Trophoblast cell (in vitro differentiated cells and primary cell): Measurements from ENCODE around the gene MRPL9.

ENCODE experiments used
- DNase-seq, 2 donors: peaks; one replicate each; pipeline ENCODE4 v3.0.0-alpha.2; 2016
- H2AFZ ChIP-seq: 2 replicates; pipeline ENCODE4 v1.6.1; 2013; ENCODE audit warnings: low read length, moderate library complexity, mild to moderate bottlenecking; ENCODE audit not compliant: insufficient read depth, poor library complexity
- H2AK5ac ChIP-seq: 2 replicates; pipeline ENCODE4 v1.6.1; 2013; ENCODE audit warnings: mild to moderate bottlenecking, low read length
- H2BK120ac ChIP-seq: 2 replicates; pipeline ENCODE4 v1.6.1; 2013; ENCODE audit warnings: low read length, mild to moderate bottlenecking, moderate library complexity; ENCODE audit not compliant: insufficient read depth, poor library complexity
- H2BK12ac ChIP-seq: 2 replicates; pipeline ENCODE4 v1.6.1; 2013; ENCODE audit warnings: mild to moderate bottlenecking, low read length, moderate library complexity
- H2BK5ac ChIP-seq: 2 replicates; pipeline ENCODE4 v1.6.1; 2013; ENCODE audit warnings: low read length, low read depth, moderate library complexity, mild to moderate bottlenecking; ENCODE audit not compliant: poor library complexity
- H3K14ac ChIP-seq: 2 replicates; pipeline ENCODE4 v1.6.1; 2013; ENCODE audit warnings: mild to moderate bottlenecking, low read length
- H3K18ac ChIP-seq: 2 replicates; pipeline ENCODE4 v1.6.1; 2013; ENCODE audit warnings: mild to moderate bottlenecking, low read length
- H3K23ac ChIP-seq: 2 replicates; pipeline ENCODE4 v1.6.1; 2013; ENCODE audit warnings: low read length
- H3K27ac ChIP-seq: 2 replicates; pipeline ENCODE4 v1.5.1; 2013; ENCODE audit warnings: low read depth, mild to moderate bottlenecking, inconsistent platforms, low read length, moderate library complexity
- H3K27me3 ChIP-seq: 2 replicates; pipeline ENCODE4 v1.6.1; 2013; ENCODE audit warnings: inconsistent platforms, mild to moderate bottlenecking, low read length, moderate library complexity; ENCODE audit not compliant: insufficient read depth
- H3K36me3 ChIP-seq, 2 experiments: 1 replicate in 1 of 2; 2 replicates in 1 of 2; pipeline ENCODE4 v1.6.1; 2013; ENCODE audit warnings: low read length in 2 of 2, mild to moderate bottlenecking in 2 of 2, moderate library complexity in 1 of 2; ENCODE audit not compliant: insufficient read depth in 2 of 2, control insufficient read depth in 1 of 2
- H3K4ac ChIP-seq: 2 replicates; pipeline ENCODE4 v1.6.1; 2013; ENCODE audit warnings: low read depth, mild to moderate bottlenecking, low read length, moderate library complexity
- H3K4me1 ChIP-seq, 2 experiments: 1 replicate in 1 of 2; 2 replicates in 1 of 2; pipeline ENCODE4 v1.6.1; 2013; ENCODE audit warnings: low read length in 2 of 2, mild to moderate bottlenecking in 2 of 2, moderate library complexity in 1 of 2; ENCODE audit not compliant: insufficient read depth in 2 of 2, control insufficient read depth in 1 of 2
- H3K4me2 ChIP-seq: 2 replicates; pipeline ENCODE4 v1.6.1; 2013; ENCODE audit warnings: inconsistent platforms, mild to moderate bottlenecking, low read length, moderate library complexity
- H3K4me3 ChIP-seq: 2 replicates; pipeline ENCODE4 v1.5.1; 2013; ENCODE audit warnings: mild to moderate bottlenecking, low read depth, low read length, inconsistent platforms
- H3K79me1 ChIP-seq: one replicate; pipeline ENCODE4 v1.6.1; 2013; ENCODE audit warnings: low read length
- H3K79me2 ChIP-seq: 2 replicates; pipeline ENCODE4 v1.6.1; 2013; ENCODE audit warnings: low read length, mild to moderate bottlenecking; ENCODE audit not compliant: control insufficient read depth, insufficient read depth, poor library complexity
- H3K9ac ChIP-seq: 2 replicates; pipeline ENCODE4 v1.6.1; 2013; ENCODE audit warnings: mild to moderate bottlenecking, low read length
- H3K9me3 ChIP-seq: 2 replicates; pipeline ENCODE4 v1.6.1; 2013; ENCODE audit warnings: low read depth, mild to moderate bottlenecking, control low read depth, inconsistent platforms, low read length; ENCODE audit not compliant: insufficient read depth
- H4K12ac ChIP-seq: 2 replicates; pipeline ENCODE4 v1.6.1; 2013; ENCODE audit warnings: low read depth, mild to moderate bottlenecking, low read length, moderate library complexity
- H4K8ac ChIP-seq: 2 replicates; pipeline ENCODE4 v1.6.1; 2013; ENCODE audit warnings: low read depth, mild to moderate bottlenecking, low read length, moderate library complexity
- H4K91ac ChIP-seq: one replicate; pipeline ENCODE4 v1.6.1; 2013; ENCODE audit warnings: low read depth, mild to moderate bottlenecking, low read length, moderate library complexity
- WGBS: extraction: QIAGEN DNeasy Blood & Tissue Kit; methylation state at CpG from one replicate; pipeline ENCODE4 v1.1.7; 2013; ENCODE audit warnings: missing lambda C conversion rate; ENCODE audit not compliant: insufficient read length, insufficient coverage; ENCODE audit errors: extremely low coverage; 5-methylcytosine and 5-hydroxymethylcytosine counted together

Gene MRPL9

DNA sequence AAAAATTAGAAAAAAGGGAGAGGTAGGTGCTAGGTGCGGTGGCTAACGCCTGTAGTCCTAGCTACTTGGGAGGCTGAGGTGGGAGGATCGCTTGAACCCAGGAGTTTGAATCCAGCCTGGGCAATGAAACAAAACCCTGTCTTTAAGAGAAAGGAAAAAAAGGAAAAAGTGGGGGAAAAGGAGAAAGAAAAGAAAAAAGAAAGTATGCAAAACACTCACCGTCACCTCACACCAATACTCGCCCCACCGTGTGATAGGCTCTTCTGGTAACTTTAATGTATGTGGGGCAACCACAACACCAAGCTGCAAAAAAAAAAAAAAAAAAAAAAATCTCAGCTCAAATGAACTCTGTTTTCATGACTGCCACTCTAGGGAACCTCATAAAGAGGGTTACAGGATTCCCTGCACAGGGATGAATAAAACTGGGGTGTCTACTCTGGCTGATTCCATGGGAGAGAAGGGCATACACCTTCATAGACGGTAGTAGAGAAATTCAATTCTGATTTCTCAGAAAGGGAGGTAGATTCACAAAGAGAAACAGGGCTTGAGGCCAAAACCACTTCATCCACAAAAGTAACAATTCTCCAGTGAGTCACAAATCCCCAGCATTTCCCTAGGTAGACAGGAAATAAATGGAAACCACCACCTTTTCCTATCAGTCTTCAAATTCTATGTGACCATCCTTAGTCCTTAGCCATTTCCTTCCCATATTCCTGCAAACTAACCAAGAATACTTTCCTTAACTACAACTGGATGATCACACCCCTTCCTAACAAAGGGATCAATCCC is 2.5 kb downstream of the MRPL9 start:
- no peak overlapping the region for H2AK5ac ChIP-seq
- H3K9ac ChIP-seq = no peak overlapping the region
- H3K14ac ChIP-seq = no peak overlapping the region
- no peak overlapping the region for H3K4me3 ChIP-seq
- H2BK5ac ChIP-seq = no peak overlapping the region
- H3K79me2 ChIP-seq = no peaks in the 10 kb centered on the region
- H2AFZ ChIP-seq = no peak overlapping the region
- peaks cover 12 to 24% of the 10 kb centered on the region in 2 experiments for H3K36me3 ChIP-seq
- no peak overlapping the region for H2BK12ac ChIP-seq
- no peak overlapping the region for H4K91ac ChIP-seq
- no peaks in the 10 kb centered on the region for H3K27me3 ChIP-seq
- no peak overlapping the region for H3K23ac ChIP-seq
- H4K12ac ChIP-seq = no peak overlapping the region
- no peak overlapping the region for H2BK120ac ChIP-seq
- H3K4me2 ChIP-seq = no peak overlapping the region
- peaks cover 7% of the 10 kb centered on the region for H3K79me1 ChIP-seq
- H3K4ac ChIP-seq = no peak overlapping the region
- peaks cover 0 to 2% of the 10 kb centered on the region in 2 experiments for H3K4me1 ChIP-seq
- WGBS = no CpG with 5 or more reads among the region's 7 CpGs
- DNase-seq = no peak
- no peaks in the 10 kb centered on the region for H3K9me3 ChIP-seq
- no peak overlapping the region for H3K27ac ChIP-seq
- no peak overlapping the region for H4K8ac ChIP-seq
- no peak overlapping the region for H3K18ac ChIP-seq

DNA sequence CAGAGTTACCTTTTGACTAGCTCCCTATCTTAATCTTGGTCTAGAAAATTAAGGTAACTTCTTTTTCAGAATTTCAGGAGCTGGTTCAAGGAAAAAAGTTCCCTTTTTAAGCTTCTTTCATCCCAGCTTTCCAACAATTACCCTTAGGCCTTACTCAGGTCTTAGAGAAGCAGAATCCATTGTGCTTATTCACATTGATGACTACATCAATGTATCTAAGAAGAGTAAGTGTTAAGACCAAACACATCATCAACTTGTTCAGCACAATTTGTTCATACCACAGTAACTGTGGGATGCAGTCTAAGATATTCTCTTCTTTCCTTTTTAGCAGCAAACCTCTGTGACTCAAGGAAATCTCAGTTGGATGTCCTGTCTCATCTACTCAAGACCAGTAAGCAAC is 4.1 kb downstream of the MRPL9 start:
- Histone ChIP-seq H3K4me3 (no peak overlapping the region), H2AK5ac (no peak overlapping the region), H3K36me3 (peaks cover 12 to 24% of the 10 kb centered on the region in 2 experiments), H4K12ac (no peak overlapping the region), H2BK120ac (no peak overlapping the region), H3K18ac (no peak overlapping the region), H3K23ac (no peak overlapping the region), H3K9ac (no peak overlapping the region), H3K79me1 (peaks cover 7% of the 10 kb centered on the region), H2AFZ (no peak overlapping the region), H3K27ac (no peak overlapping the region), H2BK12ac (no peak overlapping the region), H4K91ac (no peak overlapping the region), H3K4me1 (peaks cover 0 to 2% of the 10 kb centered on the region in 2 experiments), H3K79me2 (no peaks in the 10 kb centered on the region), H3K9me3 (no peaks in the 10 kb centered on the region), H4K8ac (no peak overlapping the region), H2BK5ac (no peak overlapping the region), H3K4me2 (no peak overlapping the region), H3K14ac (no peak overlapping the region), H3K4ac (no peak overlapping the region), H3K27me3 (no peaks in the 10 kb centered on the region)
- DNase-seq = no peak

DNA sequence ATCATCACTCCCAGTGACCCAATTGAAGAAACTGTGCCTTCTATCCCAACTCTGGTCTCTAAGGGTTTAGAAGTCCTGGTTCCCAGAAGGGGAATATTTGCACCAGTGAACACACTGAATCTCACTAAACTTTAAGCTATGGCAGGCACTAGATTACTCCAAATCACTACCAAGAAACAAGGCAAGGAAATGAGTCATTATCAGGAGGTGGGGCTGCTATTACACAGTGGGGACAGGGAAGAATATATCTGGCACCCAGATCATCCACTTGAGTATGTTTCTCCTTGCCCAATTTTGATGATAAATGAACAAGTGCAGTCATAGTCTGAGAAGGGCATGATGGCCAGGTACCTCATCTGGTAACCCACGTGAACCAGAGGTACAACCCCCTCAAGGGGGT is 7.0 kb downstream of the MRPL9 start:
- no peaks in the 10 kb centered on the region for H3K9me3 ChIP-seq
- H3K79me1 ChIP-seq = no peaks in the 10 kb centered on the region
- no peak overlapping the region for H2BK120ac ChIP-seq
- H3K9ac ChIP-seq = no peak overlapping the region
- H3K4me3 ChIP-seq = no peak overlapping the region
- H2BK5ac ChIP-seq = no peak overlapping the region
- H3K18ac ChIP-seq = no peak overlapping the region
- no peak overlapping the region for H3K14ac ChIP-seq
- H2AFZ ChIP-seq = no peak overlapping the region
- H4K8ac ChIP-seq = no peak overlapping the region
- no peaks in the 10 kb centered on the region for H3K4me1 ChIP-seq
- no peak overlapping the region for H3K23ac ChIP-seq
- H3K36me3 ChIP-seq = peaks cover 7 to 18% of the 10 kb centered on the region in 2 experiments
- no peak overlapping the region for H4K12ac ChIP-seq
- no peak for DNase-seq
- no peak overlapping the region for H2AK5ac ChIP-seq
- no peak overlapping the region for H2BK12ac ChIP-seq
- H3K27me3 ChIP-seq = no peaks in the 10 kb centered on the region
- no peak overlapping the region for H3K27ac ChIP-seq
- no peak overlapping the region for H3K4me2 ChIP-seq
- H3K4ac ChIP-seq = no peak overlapping the region
- WGBS = no CpG with 5 or more reads among the region's 1 CpG
- no peak overlapping the region for H4K91ac ChIP-seq
- H3K79me2 ChIP-seq = no peaks in the 10 kb centered on the region

DNA sequence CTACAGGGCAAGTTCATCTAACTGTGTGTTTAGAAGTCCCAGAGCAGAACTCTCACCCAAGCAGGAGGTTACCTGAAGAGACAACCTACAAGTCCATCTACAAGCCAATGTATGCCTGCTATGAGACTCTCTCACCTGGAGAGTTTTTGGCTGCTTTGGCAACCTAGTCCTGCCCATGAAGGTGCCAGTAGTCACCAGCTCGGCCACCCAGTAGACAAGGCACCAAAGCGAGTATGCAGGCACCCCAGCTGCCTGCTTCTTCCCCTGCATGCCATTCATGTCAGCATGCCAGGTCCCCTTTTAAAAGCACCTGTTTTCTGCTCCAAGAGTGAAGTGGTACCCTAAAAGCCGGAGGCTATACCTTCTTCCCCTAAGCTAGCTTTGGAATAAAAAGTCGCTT is 21.8 kb downstream of the MRPL9 start:
- Histone ChIP-seq H2BK120ac (no peak overlapping the region), H3K18ac (no peak overlapping the region), H3K4ac (no peak overlapping the region), H3K4me2 (no peak overlapping the region), H3K27ac (no peak overlapping the region), H3K79me2 (no peaks in the 10 kb centered on the region), H2AFZ (no peak overlapping the region), H3K4me1 (peaks cover 4% of the 10 kb centered on the region in 2 experiments), H2BK12ac (no peak overlapping the region), H3K23ac (no peak overlapping the region), H4K91ac (no peak overlapping the region), H3K27me3 (no peaks in the 10 kb centered on the region), H2BK5ac (no peak overlapping the region), H3K4me3 (no peak overlapping the region), H4K12ac (no peak overlapping the region), H3K9me3 (peaks cover 7% of the 10 kb centered on the region), H2AK5ac (no peak overlapping the region), H3K79me1 (no peaks in the 10 kb centered on the region), H3K36me3 (no peaks in the 10 kb centered on the region), H3K14ac (no peak overlapping the region), H4K8ac (no peak overlapping the region), H3K9ac (no peak overlapping the region)
- DNase-seq = no peak
- no CpG with 5 or more reads among the region's 4 CpGs for WGBS
